PC-9 (cell line): ENCODE results near the gene CALCB. TPM values are rescaled to one million over a fixed set of nuclear protein-coding genes. Genes with fewer than 3 reads are reported as not detected.

Experiments used
- BruUV-seq: library from RNA; stranded (reverse); fragments of 400-500 nt; replicated peaks from 2 replicates; lab custom pipeline; 2021; lab: Mats Ljungman, UMichigan
- CTCF ChIA-PET: fragments of 300-600 bp; sonication (Branson Sonifier 250); formaldehyde crosslinking; loops from one replicate; lab custom pipeline; 2022; ENCODE audit warnings: antibody characterized with exemption; lab: Charles Lee
- POLR2A ChIA-PET: fragments of 300-600 bp; sonication (Branson Sonifier 250); formaldehyde crosslinking; loops from one replicate; lab custom pipeline; 2022; ENCODE audit warnings: antibody characterized with exemption; ENCODE audit not compliant: unreplicated experiment; lab: Charles Lee
- DNase-seq, 2 experiments: peaks; one replicate each; pipeline versions ENCODE4 v3.0.0 to v3.0.0-alpha.2; 2015 to 2022; ENCODE audit warnings: mixed read lengths in 1 of 2
- H2AFZ ChIP-seq: fragments of 200-600 bp; sonication (generic); 2 replicates; pipeline ENCODE4 v1.8.1; 2017; ENCODE audit warnings: antibody characterized with exemption
- H3F3A ChIP-seq: fragments of 200-600 bp; sonication (generic); 2 replicates; pipeline ENCODE4 v1.8.1; 2017; ENCODE audit warnings: antibody characterized with exemption, mild to moderate bottlenecking, low read depth; ENCODE audit not compliant: insufficient read depth
- H3K27ac ChIP-seq: fragments of 200-600 bp; sonication (generic); 2 replicates; pipeline ENCODE4 v1.6.1; 2016; ENCODE audit warnings: mixed run types
- H3K27me3 ChIP-seq: fragments of 200-600 bp; sonication (generic); 2 replicates; pipeline ENCODE4 v1.6.1; 2016; ENCODE audit warnings: low read depth, mixed run types; ENCODE audit not compliant: insufficient read depth
- H3K36me3 ChIP-seq: fragments of 200-600 bp; sonication (generic); 2 replicates; pipeline ENCODE4 v1.6.1; 2016; ENCODE audit warnings: low read depth, mixed run types
- H3K4me1 ChIP-seq: fragments of 200-600 bp; sonication (generic); replicated peaks from 2 replicates; pipeline ENCODE4 v1.6.1; 2016; ENCODE audit warnings: mixed run types; ENCODE audit not compliant: insufficient read depth
- H3K4me2 ChIP-seq: fragments of 200-600 bp; sonication (generic); 2 replicates; pipeline ENCODE4 v1.6.1; 2017; ENCODE audit warnings: mixed run types
- H3K4me3 ChIP-seq: fragments of 200-600 bp; sonication (generic); 2 replicates; pipeline ENCODE4 v1.6.1; 2016; ENCODE audit warnings: mixed run types
- H3K79me2 ChIP-seq: fragments of 200-600 bp; sonication (generic); 2 replicates; pipeline ENCODE4 v1.6.1; 2017; ENCODE audit warnings: low read depth, mixed run types
- H3K9me2 ChIP-seq: fragments of 200-600 bp; sonication (generic); 2 replicates; pipeline ENCODE4 v1.8.1; 2017; ENCODE audit warnings: mild to moderate bottlenecking; ENCODE audit not compliant: insufficient read depth
- H3K9me3 ChIP-seq: fragments of 200-600 bp; sonication (generic); 2 replicates; pipeline ENCODE4 v1.8.1; 2016; ENCODE audit warnings: low read depth; ENCODE audit not compliant: insufficient read depth
- H4K20me1 ChIP-seq: fragments of 200-600 bp; sonication (generic); 2 replicates; pipeline ENCODE4 v1.8.1; 2017; ENCODE audit not compliant: insufficient read depth
- EZH2 ChIP-seq: fragments of 200-600 bp; sonication (generic); IDR thresholded peaks from 2 replicates; pipeline ENCODE4 v1.8.0; 2017; ENCODE audit warnings: antibody characterized with exemption, low read depth
- intact Hi-C: fragments of 100-400 bp; cut with micrococcal nuclease; formaldehyde crosslinking; loops from one replicate; pipeline ENCODE4 v1.10.0; 2022; ENCODE audit not compliant: unreplicated experiment
- total RNA-seq: library from RNA; stranded (reverse); gene quantifications from 2 replicates; pipeline ENCODE4 v1.2.3, GENCODE V29; 2021
- TF ChIP-seq, protein P1 (sequence below): fragments of 200-600 bp; sonication (generic); conservative IDR thresholded peaks from 2 replicates; pipeline ENCODE4 v1.6.1; 2017; ENCODE audit warnings: mixed run types, antibody characterized with exemption, mild to moderate bottlenecking, moderate library complexity

CALCB gene
- total RNA-seq, 1 experiment from 2014 or later: not detected

DNA sequence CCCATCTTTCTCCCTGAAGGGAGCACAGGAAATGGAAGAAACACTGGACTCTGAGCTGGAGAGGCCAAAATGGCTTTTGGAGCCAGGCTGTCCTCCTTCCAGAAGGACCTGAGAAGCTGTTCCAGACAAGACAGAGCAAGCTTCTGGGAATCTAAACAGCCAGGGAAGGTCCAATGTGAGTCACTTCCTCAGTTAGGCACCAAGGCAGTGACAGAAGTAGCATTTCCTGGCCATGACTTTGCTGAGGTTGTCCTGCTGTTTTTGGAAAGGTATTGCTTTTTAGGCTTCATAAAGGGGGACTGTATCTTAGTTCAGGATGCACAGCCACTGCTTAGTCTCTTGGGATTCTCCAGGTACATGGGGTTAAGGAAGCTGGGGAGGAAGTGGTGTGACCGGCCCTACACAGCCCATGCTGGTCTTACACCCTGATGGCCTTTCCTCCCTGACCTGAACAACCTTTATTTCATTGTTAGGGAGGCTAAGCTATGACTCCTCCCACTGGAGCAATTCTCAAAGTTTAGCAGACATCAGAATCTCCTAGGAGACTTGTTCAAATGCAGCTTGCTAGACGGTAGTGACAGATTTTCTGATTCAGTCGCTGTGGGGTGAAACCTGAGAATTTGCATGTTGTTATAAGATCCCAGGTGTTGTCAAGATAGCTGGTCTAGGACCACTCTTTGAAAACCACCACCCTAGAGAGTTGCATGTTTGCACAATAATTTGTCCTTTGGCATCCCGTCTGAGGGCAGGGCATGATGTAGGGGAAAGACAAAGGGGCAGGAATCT, 34.5 kb downstream of the CALCB start:
- Histone ChIP-seq H3K79me2 (no peaks in the 10 kb centered on the region), H3K9me3 (no peaks in the 10 kb centered on the region), H3K9me2 (no peaks in the 10 kb centered on the region), H3K4me3 (no peak overlapping the region), H3K4me1 (peaks cover 29% of the 10 kb centered on the region), H2AFZ (no peak overlapping the region), H3K36me3 (no peaks in the 10 kb centered on the region), H3K27me3 (no peaks in the 10 kb centered on the region), H3F3A (peaks cover 4% of the 10 kb centered on the region; the same call in 1 of the 2 replicates), H3K4me2 (no peak overlapping the region), H4K20me1 (no peaks in the 10 kb centered on the region), H3K27ac (no peak overlapping the region)
- POLR2A ChIA-PET: no interaction called here
- DNase-seq: no peak
- TF ChIP-seq, protein P1, sequence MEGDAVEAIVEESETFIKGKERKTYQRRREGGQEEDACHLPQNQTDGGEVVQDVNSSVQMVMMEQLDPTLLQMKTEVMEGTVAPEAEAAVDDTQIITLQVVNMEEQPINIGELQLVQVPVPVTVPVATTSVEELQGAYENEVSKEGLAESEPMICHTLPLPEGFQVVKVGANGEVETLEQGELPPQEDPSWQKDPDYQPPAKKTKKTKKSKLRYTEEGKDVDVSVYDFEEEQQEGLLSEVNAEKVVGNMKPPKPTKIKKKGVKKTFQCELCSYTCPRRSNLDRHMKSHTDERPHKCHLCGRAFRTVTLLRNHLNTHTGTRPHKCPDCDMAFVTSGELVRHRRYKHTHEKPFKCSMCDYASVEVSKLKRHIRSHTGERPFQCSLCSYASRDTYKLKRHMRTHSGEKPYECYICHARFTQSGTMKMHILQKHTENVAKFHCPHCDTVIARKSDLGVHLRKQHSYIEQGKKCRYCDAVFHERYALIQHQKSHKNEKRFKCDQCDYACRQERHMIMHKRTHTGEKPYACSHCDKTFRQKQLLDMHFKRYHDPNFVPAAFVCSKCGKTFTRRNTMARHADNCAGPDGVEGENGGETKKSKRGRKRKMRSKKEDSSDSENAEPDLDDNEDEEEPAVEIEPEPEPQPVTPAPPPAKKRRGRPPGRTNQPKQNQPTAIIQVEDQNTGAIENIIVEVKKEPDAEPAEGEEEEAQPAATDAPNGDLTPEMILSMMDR: no peak
- intact Hi-C loops: loop anchor here (2.0 kb wide), 1 partner anchor 47 kb away; no protein-coding TSS in a partner anchor
- CTCF ChIA-PET: no interaction called here
- no TSS peak for BruUV-seq

DNA sequence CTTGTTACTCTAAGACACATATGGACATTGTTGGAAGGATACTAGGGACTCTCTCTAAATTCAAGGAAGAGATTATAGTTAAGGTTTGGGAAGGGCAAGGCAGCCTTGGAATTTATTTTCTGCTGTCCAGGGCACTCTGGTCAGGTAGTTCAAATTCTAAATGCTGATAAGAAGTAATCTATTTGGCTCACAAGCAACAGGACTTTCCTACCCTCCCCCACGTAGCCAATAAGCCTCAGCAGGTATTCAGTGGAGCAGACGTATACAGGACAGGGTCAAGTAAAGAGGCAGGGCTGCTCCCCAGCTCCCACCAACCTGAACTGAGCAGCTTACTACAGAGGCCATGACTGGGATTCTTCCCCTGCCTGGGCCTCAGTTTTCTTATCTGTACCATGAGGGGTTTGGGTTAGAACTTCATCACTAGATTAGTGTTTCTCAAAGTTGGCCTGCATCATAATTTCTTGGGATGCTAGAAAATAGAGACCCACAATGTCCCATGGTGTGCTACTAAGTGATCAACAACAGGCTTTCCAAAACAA, 35.3 kb downstream of the CALCB start:
- no TSS peak for BruUV-seq
- peaks cover 29% of the 10 kb centered on the region for H3K4me1 ChIP-seq
- ChIA-PET CTCF (no interaction called here), POLR2A (no interaction called here)
- no peaks in the 10 kb centered on the region for H4K20me1 ChIP-seq
- no peaks in the 10 kb centered on the region for H3K9me3 ChIP-seq
- no peak for TF ChIP-seq EZH2
- TF ChIP-seq, protein P1: no peak
- peaks cover 4% of the 10 kb centered on the region; the same call in 1 of the 2 replicates for H3F3A ChIP-seq
- H3K27ac ChIP-seq: no peak overlapping the region
- no peaks in the 10 kb centered on the region for H3K9me2 ChIP-seq
- no peaks in the 10 kb centered on the region for H3K27me3 ChIP-seq
- no peaks in the 10 kb centered on the region for H3K36me3 ChIP-seq
- H3K4me2 ChIP-seq: no peak overlapping the region
- no peak overlapping the region for H2AFZ ChIP-seq
- H3K79me2 ChIP-seq: no peaks in the 10 kb centered on the region
- no peak overlapping the region for H3K4me3 ChIP-seq
- intact Hi-C loops: no loop called here
- no peak for DNase-seq

DNA sequence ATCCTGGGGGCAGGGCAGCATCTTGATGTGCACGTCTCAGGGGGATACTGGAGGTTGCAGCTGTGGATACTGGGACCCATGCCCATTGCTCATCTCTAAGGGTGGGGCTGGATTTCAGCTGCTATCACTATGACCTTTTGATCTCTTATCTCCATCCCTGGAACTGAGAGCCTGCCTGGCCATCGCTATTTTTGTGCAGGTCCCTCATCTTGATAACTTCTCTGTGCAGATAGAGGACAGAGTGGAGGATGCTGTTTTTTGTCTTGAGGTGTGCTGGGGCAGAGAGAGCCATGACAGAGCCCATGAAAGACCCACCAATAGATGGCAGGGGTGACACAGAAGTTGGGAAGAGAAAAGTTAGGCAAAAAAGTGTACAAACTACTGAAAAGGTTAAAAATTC, 36.2 kb downstream of the CALCB start:
- H3K79me2 ChIP-seq: no peaks in the 10 kb centered on the region
- no peak overlapping the region for H3K27ac ChIP-seq
- ChIA-PET CTCF (no interaction called here), POLR2A (no interaction called here)
- no peaks in the 10 kb centered on the region for H3K9me2 ChIP-seq
- no peak for TF ChIP-seq EZH2
- TF ChIP-seq, protein P1: no peak
- no TSS peak for BruUV-seq
- H2AFZ ChIP-seq: no peak overlapping the region
- H3K4me2 ChIP-seq: no peak overlapping the region
- H3K36me3 ChIP-seq: no peaks in the 10 kb centered on the region
- no peak overlapping the region for H3K4me3 ChIP-seq
- peaks cover 4% of the 10 kb centered on the region; the same call in 1 of the 2 replicates for H3F3A ChIP-seq
- H4K20me1 ChIP-seq: no peaks in the 10 kb centered on the region
- DNase-seq: no peak
- H3K4me1 ChIP-seq: peaks cover 29% of the 10 kb centered on the region
- intact Hi-C loops: no loop called here
- no peaks in the 10 kb centered on the region for H3K9me3 ChIP-seq
- H3K27me3 ChIP-seq: no peaks in the 10 kb centered on the region
